ENCODE results near the gene ISG15.

The ISG15 gene

GRCh38 chr1:1013105-1013921 is at the start of gene ISG15:
Gene ISG15 (plus strand): TSS chr1:1013497. CDS start chr1:1013574, 77 bp downstream.
- no peak for TF ChIP-seq CTCF (IDR thresholded peaks at IDR 0.05; ENCODE audit: insufficient read depth, low read length, missing control alignments)
- POLR2A ChIA-PET: interaction anchor here (0.6 to 1.9 kb wide), 3 partner anchors 12 to 25 kb away, joined by 3 to 9 read pairs (median 5); partner anchors contain the start of gene HES4
- peak; percentile 51 for DNase-seq (ENCODE audit: low read depth, low spot score)
- CTCF ChIA-PET: interaction anchor here (1.0 to 7.7 kb wide), 8 partner anchors 8 to 109 kb away, joined by 3 to 111 read pairs (median 5); partner anchors contain the start of gene PERM1
- H3K4me3 ChIP-seq (ENCODE audit: low read depth, low read length): peak within 1 kb of the TSS; percentile 69

- no peak for TF ChIP-seq CTCF (IDR thresholded peaks at IDR 0.05; ENCODE audit: insufficient read depth, low read length, missing control alignments)
- ChIA-PET POLR2A (no interaction called here), CTCF (interaction anchor here (0.8 kb wide), 1 partner anchor 13 kb away, joined by 3 read pairs; no protein-coding TSS in a partner anchor)
- no peak for DNase-seq (ENCODE audit: low read depth, low spot score)
- H3K4me3 ChIP-seq (ENCODE audit: low read depth, low read length): no peak overlapping the region
Observed at GRCh38 chr1:963746-964525, 49.4 kb upstream of the ISG15 start.

DNA sequence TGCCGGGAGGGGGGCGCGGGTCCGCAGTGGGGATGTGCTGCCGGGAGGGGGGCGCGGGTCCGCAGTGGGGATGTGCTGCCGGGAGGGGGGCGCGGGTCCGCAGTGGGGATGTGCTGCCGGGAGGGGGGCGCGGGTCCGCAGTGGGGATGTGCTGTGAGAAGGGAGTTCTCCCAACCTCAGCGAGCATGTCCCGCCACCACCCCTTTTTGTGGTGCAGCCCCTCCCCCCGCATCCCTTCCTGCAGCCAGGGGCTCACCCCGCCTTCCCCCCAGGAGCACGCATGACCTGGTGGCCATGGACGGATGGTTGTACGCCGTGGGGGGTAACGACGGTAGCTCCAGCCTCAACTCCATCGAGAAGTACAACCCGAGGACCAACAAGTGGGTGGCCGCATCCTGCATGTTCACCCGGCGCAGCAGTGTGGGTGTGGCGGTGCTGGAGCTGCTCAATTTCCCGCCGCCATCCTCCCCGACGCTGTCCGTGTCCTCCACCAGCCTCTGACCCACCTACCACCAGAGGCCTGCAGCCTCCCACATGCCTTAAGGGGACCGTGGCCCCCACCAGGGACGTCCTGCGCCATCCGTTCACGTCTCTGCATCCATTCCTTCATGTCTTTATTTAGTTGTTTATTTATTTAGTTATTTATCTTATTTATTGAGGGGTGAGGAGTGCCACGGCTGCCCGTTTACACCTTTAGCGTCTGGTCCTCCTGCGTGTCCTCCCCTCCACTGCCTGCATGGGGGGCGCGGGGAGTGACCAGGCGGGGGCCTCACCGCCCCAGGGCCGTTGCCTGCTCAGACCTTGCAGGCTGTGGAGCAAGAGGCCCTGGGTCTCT is 48.4 kb upstream of the ISG15 start:
- DNase-seq (ENCODE audit: low read depth, low spot score): no peak
- no peak for TF ChIP-seq CTCF (IDR thresholded peaks at IDR 0.05; ENCODE audit: insufficient read depth, low read length, missing control alignments)
- no peak overlapping the region for H3K4me3 ChIP-seq (ENCODE audit: low read depth, low read length)
- ChIA-PET CTCF (interaction anchor here (1.0 kb wide), 1 partner anchor 11 kb away, joined by 3 read pairs; no protein-coding TSS in a partner anchor), POLR2A (no interaction called here)

- H3K4me3 ChIP-seq (ENCODE audit: low read depth, low read length): no peak overlapping the region
- ChIA-PET POLR2A (no interaction called here), CTCF (interaction anchor here (1.0 to 1.2 kb wide), 2 partner anchors 10 to 98 kb away, joined by 3 to 4 read pairs; no protein-coding TSS in a partner anchor)
- DNase-seq (ENCODE audit: low read depth, low spot score): no peak
- TF ChIP-seq CTCF (IDR thresholded peaks at IDR 0.05; ENCODE audit: insufficient read depth, low read length, missing control alignments): no peak
Observed at GRCh38 chr1:965526-966134, 47.7 kb upstream of the ISG15 start.

DNA sequence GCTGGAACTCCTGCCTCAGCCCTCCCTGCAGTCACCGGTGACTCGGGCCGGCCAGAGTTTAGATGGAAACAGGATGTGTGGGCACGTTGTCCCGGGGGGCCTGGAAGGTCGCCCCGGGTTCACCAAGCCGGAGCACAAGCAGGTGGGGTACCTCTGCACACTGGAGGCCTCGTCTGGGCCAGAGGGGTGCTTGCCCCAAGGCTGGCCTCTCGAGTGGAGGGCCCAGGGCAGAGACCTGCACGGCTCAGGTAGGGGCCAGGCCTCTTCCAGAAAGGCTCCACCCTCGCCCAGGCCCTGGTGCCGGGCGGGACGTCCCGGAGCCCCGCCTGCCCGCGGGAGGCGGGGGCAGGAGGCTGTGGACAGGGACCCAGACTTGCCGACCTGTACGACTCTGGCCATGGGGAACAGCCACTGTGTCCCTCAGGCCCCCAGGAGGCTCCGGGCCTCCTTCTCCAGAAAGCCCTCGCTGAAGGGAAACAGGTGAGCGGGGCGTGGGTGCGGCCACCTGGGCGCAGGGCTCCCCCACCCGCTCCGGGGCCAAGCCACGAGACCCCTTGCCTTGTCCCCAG is 47.1 kb upstream of the ISG15 start, which contains the start of gene PLEKHN1:
Gene PLEKHN1, plus strand, starts transcription at position 348 of the 569 bp plus-strand sequence. Its CDS starts 50 bp downstream, at position 398.
- peak within 1 kb of the TSS; percentile 72 for H3K4me3 ChIP-seq (ENCODE audit: low read depth, low read length)
- ChIA-PET CTCF (interaction anchor here (0.6 to 2.2 kb wide), 6 partner anchors 10 to 98 kb away, joined by 3 to 13 read pairs (median 4); no protein-coding TSS in a partner anchor), POLR2A (interaction anchor here (0.8 to 2.3 kb wide), 4 partner anchors 10 to 58 kb away, joined by 3 to 8 read pairs (median 4); no protein-coding TSS in a partner anchor)
- no peak for DNase-seq (ENCODE audit: low read depth, low spot score)
- TF ChIP-seq CTCF (IDR thresholded peaks at IDR 0.05; ENCODE audit: insufficient read depth, low read length, missing control alignments): no peak

All from AG04449 (cell line).